HG03025 (cell line): ENCODE results near the gene PPP3R1.

ENCODE experiments used
- ATAC-seq: cut with Tn5 transposase; IDR thresholded peaks from one replicate; pipeline ENCODE4 v1.9.1; 2021; ENCODE audit warnings: mild to moderate bottlenecking, moderate library complexity; ENCODE audit not compliant: unreplicated experiment, low FRiP score

PPP3R1 gene

DNA sequence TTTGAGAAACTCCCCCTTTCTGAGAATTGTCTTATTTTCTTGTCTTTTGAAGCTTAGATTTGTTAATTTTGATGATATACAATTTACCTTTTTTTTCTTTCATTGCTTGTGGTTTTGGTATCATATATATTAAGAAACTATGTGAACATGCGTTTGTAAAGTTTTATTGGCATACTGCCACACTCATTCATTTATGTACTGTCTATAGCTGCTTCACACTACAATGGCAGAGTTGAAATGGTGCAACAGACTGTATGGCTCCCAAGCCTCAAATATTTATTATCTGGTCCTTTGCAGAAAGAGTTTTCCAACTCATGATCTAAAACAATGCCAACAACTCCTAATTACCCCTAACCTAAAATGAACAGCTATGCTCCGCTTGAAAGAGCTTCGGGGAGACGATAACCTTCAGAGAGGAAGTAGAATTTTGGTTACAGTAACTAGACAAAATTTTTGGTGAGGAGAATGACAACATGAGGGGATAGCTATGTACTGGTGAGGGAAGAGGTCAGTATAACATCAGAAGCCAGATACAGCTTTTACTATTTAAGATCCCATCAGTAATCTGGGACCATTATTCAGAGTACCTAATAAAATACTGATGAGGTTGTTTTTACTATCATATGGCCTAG, 16.1 kb downstream of the PPP3R1 start:
- no peak for ATAC-seq

DNA sequence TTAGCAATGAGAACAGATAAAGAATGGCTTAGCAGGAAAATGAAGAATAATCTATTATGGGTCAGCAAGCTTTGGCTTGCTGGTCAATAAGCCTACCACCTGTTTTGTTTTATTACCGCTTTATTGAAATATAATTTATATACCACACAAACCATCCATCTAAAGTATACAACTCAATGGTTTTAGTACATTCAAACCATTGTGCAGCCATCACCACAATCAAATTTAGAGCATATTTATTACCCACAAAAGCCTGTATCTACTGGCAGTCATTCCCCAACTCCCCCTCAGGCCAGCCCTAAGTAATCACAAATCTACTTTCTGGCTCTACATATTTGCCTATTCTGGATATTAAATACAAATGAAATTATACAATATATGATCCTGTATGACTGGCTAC, 17.2 kb downstream of the PPP3R1 start:
- ATAC-seq = no peak

DNA sequence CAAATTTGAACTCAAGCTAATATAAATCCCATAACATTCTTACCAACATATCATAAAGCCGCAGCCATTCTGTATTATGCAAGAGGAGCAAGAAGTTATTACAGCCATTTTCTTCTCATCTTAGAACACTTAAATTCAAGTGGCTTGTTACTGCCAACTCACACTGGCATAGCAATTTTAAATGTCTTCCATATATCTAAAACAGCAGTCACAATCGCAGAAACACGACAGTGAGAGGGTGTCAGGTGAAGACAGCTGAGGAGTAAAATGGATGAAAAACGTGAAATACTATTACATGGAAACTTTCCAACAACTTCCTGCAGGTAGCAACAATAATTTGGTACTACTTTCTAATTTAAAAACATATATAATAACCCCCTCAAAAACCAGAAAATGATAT, 17.9 kb downstream of the PPP3R1 start:
- no peak for ATAC-seq

DNA sequence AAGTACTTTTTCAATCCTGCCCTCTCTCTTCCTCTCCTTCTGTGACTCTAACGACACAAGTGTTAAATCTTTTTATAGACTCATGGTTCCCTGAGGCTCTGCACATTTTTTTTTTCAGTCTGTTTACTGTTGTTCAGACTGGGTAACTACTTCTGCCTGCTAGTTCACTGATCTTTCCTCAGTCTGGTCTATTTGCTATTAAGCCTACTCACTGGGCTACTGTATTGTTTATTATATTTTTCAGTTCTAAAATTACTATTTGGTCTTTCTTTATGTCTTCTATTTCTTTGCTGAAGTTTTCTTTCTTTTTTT, 21.3 kb downstream of the PPP3R1 start:
- no peak for ATAC-seq

DNA sequence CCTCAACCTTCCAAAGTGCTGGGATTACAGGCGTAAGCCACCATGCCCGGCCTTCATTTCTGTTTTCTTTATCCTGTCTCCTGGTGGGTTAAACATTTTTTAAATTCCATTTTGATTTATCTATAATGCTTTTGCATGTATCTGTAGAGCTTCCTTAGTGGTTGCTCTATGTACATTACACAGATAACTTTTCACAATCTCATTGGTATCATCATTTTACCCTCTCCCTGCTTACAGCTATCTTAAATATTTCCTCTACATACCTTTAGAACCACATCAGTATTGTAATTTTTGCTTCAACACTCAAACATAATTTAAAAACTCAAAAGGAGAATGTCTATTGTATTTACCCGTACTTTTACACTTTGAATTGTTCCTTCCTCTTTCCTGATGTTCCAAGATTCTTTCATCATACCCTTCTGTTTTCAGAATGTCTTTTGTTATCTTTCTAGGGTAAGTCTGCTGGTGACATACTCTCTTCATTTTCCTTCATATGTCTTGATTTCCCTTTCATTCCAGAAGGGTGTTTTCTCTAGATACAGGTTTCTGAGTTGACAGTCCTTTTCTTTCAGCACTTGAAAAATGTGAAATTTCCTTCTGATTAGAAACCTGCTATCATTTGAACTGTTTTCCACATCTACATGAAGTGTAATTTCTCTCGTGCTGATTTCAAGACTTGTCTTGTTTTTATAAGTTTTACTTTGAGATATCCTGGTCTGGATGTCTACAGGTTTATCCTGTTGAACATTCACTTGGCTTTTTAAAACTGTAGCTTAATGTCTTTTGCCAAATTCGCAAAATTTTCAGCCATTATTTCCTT, 21.9 kb downstream of the PPP3R1 start:
- ATAC-seq = no peak

DNA sequence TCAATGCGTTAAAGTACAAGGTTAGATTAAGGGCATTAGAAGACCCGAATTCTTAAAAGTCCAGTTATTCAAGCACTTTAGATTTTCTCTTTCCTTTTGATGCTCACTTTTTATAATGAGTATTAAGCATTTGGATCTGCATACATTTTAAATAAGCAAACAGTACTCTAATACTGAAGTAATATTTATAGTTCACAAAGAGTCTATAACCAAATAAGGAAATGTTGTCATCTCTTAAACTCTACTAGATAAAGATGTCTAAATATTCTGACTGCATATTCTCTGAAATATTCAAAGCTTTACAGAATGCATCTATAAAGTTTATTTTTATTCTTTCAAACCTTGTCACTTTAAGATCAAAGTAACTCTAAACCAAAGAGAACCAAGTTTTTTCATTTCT, 25.5 kb downstream of the PPP3R1 start:
- no peak for ATAC-seq

DNA sequence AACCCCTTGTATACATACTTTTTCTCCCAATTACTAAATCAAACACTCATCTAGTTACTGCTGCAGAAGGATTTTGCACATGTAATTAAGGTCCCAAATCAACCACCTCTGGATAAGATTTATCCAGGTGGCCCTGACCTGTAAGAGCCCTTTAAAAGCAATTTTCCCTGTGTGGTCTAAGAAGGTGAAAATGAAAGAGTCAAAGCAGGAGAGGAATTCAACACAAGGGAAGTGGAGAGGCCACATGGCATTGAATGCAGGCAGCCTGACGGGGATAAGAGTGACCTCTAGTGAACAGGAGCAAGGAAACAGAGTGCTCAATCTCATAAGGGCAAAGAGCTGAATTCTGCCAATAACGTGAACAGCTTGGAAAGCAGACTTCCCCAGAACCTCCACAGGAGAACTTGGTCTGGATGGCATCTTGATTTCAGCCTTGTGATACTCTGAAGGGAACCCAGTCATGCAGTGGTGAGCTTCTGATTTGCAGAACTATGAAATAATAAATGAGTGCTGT, 27.2 kb downstream of the PPP3R1 start:
- ATAC-seq = no peak

DNA sequence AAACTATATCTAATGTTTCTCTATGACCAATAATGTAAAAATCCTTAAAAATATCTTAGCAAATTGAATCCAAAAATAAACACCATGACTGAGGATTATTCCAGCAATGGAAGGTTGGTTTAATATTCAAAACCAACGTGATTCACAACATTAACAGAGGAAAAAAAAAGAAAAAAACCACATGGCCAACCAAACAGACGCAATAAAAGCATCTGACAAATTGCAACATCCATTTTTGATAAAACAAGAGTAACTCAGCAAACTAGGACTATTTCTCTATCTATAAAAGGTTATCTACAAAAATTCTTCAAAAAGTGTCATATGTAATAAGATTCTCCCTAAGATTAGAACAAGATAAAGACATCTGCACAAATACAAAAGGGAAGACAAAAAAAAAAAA, 28.9 kb downstream of the PPP3R1 start:
- no peak for ATAC-seq

DNA sequence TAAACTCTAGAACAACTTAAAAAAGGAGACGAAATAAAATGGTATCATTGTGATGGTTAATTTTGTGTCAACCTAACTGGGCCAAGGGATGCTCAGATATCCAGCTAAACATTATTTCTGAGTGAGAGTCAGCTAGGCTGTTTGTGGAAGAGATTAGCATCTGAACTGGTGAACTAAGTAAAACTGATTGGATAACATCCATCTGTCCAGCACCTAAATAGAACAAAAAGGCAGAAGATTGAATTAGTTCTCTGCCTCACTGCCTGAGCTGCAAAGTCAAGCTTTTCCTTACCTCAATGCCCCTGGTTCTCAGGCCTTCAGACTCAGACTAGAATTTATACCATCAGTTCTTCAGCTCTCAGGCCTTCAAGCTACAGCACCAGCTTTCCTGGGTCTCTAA, 30.0 kb downstream of the PPP3R1 start:
- no peak for ATAC-seq

DNA sequence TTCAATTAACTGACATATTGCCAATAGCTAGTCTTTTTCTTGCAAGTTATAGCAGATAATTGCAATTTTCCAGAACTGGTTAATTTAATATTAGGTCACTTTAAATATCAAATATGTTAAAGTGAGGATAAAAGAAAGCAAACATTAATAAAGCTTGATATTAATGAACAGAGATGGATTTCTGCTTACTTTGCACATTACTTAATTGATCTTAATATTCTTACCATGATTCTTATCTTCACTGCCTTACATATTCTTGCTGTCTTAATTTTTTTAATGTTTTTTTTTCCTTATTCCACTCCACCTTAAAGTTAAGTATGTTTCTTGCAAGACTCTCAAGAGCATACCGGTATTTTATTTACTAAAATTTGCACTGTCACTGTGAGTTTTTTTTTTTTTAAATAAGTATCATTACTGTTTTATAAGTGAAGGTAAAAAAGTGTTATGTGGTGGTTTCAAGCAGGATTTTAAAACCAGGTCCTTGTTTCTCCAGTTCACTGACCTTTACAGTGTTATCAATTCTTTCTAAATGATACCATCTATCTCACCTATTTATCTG, 33.9 kb downstream of the PPP3R1 start:
- no peak for ATAC-seq

DNA sequence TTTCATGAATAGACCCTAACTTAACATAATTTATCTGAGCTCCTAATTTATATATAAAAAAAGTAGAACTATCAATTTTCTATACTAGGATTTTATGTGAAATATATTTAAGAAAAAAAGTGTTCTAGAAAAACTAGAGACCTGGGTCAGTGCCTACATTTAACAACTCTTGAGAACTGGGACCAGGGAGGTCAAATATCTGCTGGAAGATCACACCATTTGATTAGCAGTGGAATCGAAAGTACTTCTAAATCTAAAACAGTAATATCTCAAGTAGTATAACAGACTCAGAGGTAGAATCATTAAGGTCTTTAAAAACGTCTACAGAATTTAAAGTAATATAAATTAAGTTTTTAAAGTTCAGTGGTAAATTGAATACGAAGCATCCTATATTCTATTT, 34.6 kb downstream of the PPP3R1 start:
- no peak for ATAC-seq

DNA sequence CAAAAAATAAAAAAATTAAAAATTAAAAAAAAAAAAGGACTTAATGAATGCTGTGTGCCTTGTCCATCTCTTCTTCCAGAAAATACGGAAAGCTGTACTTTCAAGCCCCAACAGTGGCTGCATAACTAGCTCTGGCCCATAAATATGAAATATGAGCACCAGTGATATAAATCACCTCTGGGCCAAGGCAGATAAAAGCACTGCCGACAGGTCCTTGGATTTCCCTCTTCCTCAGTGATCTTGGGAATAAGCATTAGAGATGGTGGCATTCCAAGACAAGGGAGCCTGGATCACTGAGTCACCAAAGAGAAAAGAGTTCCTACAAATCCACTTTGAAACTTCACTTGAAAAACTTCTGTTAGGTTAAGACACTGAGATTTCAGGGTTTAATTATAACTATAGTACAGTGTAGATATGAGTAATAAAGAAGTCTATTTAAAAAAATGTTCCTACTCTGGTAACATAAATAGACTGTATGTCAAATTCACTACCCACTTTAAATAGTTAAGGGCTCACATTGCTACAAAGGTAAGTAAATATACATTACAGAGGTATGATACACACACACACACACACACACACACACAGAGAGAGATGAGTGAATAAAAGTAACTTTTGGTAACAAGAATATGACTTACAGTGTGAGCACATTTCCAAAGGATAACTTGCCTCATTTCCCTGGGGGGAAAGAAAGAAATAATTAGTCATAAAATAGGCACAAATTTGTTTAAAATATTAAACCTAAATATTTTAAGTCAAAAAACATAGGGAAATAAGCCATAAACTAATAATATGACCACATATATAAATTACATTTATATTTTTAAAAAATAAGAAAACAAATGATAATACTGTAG, 35.6 kb downstream of the PPP3R1 start:
- ATAC-seq = no peak

DNA sequence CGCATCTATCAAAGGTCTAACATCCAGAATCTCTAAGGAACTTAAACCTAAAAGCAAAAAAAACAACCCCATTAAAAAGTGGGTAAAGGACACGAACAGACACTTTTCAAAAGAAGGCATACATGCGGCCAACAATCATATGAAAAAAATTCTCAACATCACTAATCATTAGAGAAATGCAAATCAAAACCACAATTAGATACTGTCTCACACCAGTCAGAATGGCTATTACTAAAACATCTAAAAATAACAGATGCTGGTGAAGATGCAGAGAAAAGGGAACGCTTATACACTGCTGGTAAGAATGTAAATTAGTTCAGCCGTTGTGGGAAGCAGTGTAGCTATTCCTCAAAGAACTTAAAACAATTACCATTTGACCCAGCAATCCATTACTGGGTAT, 38.0 kb downstream of the PPP3R1 start:
- peak; percentile 81 for ATAC-seq

DNA sequence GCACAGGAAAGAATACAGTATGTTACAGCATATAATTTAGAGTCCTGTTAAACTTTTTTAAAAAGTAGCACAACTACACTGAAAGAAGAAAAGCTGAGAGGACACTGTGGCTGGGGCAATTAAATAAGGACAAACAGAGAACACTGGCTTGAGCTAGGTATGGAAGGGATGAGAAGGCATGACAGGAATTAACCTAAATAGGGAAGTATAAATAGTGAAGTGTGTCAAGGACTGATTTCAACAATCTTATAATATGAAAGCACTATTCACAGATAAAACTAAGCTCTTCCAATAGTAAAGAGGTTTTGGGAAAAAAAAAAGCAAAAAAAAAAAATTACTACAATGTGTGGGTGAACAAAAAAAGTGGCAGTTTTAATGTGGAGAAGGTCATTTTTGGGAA, 45.5 kb downstream of the PPP3R1 start:
- no peak for ATAC-seq

DNA sequence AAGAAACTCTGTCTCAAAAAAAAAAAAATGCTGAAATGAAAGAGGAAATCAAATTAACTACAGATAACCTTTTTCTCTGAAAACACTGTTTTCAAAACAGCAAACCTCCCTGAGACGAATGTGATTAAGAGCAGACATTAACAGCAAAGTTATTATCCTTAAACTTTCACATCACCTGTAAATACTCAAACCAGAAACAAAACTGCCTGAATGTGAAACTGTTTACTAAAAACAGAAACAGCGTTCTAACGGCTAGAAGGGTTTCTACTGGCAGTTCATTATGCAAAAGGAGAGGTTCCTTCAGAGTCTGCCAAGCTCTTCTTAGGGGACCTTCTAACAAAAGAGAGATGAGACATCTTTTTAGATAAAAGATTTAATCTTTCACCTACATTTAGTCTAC, 48.7 kb downstream of the PPP3R1 start:
- ATAC-seq = peak; percentile 93

DNA sequence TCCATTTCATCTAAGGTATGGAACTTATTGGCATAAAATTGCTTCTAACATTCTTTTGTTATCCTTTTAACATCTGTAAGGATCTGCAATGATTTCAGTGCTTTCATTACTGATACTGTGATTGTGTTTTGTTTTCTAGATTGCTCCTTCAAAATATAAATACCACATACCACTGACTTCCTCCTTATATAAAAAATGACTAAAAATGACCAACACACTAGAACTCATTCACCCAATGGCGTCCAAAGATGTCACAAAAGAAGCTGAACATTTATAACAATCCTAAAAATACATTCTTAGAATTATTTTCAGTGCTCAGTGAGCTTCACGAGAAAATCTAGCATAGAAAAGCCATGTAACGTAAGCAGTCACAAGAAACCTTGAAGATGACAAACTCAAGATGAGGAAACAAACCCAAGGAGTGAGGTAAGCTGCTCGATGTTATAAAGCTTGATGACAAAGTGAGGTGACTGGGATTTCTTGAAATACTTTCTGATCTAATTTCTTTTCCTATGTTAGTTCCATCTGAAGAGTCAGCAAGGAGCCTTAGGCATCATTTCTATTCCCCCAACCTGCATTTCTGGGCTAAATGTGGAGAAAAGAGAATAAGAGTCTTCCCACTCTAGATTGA, 52.1 kb downstream of the PPP3R1 start:
- no peak for ATAC-seq

DNA sequence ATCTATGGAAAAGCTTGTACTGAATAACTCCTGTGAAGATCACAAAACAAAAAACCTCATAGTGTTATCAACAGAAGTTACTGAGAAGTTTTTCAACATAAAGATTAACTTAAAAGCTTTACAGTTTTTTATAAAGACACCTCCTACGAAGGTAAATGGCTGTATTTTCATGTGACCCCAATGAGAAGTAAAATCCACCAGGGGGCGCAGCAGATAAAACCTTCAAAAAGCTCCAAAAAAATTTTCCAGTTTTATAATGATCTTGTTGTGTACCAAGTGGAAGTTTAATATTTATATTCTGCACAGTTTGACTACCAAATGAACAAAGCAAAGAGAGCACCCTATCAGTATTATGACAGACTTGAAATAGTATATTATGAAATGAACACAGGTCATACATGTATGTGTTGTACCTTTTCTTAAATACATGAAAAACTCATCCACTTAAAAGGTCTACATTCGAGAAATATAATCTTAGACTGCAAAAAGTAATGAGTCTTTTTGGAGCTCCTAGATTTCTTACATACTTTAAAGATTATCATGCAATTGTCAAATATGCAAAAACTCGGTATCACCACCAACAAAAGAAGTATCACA, 56.1 kb downstream of the PPP3R1 start:
- ATAC-seq = no peak

DNA sequence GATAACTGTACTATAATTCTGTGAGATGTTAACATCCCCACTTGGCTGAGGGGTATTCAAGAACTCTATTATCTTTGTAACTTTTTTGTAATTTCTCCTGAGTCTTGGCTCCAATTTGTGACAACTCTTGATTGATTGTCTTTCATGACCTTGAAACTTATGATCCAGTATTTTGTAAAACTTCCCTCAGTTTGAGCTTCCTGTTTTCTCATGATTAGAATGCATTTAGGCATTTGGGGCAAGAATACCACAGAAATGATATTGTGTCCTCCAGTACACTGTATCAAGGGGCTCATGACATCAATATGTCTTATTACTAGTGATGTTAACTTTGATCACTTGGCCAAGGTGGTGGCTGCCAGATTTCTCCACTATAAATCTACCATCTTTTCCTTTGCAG, 57.2 kb downstream of the PPP3R1 start:
- no peak for ATAC-seq

DNA sequence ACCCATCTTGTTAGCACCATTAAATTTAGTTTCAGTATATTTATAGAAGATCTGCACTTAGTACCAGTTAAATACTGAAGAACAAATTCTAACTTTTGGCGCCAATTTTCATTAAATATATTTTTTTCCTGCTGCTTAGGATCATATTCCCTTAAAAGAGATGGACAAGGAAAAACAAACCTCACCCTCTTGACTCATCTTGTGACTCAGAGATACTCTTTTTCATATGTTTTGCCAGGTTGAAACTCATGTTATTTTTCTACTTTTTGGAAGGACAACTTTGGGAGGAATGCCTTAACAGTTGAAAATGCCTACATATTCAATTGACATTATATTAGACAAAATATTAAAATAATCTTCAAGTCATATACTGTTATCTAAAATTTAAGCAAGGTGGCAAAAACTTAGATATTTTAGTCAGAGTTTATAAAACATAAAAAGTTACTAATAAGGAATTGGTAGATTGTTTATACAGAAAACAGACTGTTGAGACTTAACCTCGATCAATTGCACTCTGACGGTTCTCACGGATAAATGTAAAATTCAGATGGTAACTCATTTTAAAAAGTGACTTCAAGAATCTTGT, 58.5 kb downstream of the PPP3R1 start:
- no peak for ATAC-seq

DNA sequence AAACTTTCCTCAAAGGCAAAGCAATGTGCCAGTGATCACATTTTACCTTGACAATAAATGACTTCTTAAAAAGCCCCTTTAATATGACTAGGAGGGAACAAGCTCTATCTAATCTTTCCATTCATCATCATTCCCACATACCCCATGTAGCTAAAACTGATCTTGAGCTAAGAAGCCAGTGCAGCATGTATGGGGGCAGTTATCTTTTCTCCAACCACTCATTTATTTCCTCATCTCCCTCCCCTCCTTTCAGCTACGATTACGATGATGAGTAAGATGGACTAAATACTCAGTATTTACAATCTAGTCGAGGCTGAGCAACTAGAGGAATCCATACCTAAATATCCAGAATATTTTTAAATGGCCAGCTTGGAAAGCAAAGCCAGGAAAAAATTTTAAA, 59.2 kb downstream of the PPP3R1 start:
- ATAC-seq = no peak
